Measurements from ENCODE around the gene TXNRD2. TPM values are rescaled to one million over a fixed set of nuclear protein-coding genes. Genes with fewer than 3 reads are reported as not detected.

Gene TXNRD2
- total RNA-seq, 1 donor = 19.5 TPM

- H3K79me2 ChIP-seq (ENCODE audit: insufficient read depth, low read length) = no peaks in the 10 kb centered on the region
- H3K27me3 ChIP-seq (ENCODE audit: insufficient read depth, low read length) = no peaks in the 10 kb centered on the region
- no peak overlapping the region for H3K27ac ChIP-seq (ENCODE audit: low read depth, low read length)
- H3K4me2 ChIP-seq (ENCODE audit: insufficient read depth, low read length) = no peak overlapping the region
- H3K36me3 ChIP-seq (ENCODE audit: insufficient read depth, low read length) = no peaks in the 10 kb centered on the region
- TF ChIP-seq, protein P1, sequence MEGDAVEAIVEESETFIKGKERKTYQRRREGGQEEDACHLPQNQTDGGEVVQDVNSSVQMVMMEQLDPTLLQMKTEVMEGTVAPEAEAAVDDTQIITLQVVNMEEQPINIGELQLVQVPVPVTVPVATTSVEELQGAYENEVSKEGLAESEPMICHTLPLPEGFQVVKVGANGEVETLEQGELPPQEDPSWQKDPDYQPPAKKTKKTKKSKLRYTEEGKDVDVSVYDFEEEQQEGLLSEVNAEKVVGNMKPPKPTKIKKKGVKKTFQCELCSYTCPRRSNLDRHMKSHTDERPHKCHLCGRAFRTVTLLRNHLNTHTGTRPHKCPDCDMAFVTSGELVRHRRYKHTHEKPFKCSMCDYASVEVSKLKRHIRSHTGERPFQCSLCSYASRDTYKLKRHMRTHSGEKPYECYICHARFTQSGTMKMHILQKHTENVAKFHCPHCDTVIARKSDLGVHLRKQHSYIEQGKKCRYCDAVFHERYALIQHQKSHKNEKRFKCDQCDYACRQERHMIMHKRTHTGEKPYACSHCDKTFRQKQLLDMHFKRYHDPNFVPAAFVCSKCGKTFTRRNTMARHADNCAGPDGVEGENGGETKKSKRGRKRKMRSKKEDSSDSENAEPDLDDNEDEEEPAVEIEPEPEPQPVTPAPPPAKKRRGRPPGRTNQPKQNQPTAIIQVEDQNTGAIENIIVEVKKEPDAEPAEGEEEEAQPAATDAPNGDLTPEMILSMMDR (IDR thresholded peaks at IDR 0.05; ENCODE audit: extremely low read depth, low read depth, low read length) = no peak
- H3K4me1 ChIP-seq (ENCODE audit: insufficient read depth, low read length) = no peaks in the 10 kb centered on the region
- H3K4me3 ChIP-seq (ENCODE audit: insufficient read depth, low read length) = no peak overlapping the region
- H3K9me3 ChIP-seq (ENCODE audit: low read depth, low read length) = no peaks in the 10 kb centered on the region
- H2AFZ ChIP-seq (ENCODE audit: low read length) = no peak overlapping the region
- peaks cover 14% of the 10 kb centered on the region for H4K20me1 ChIP-seq (ENCODE audit: insufficient read depth, low read length)
- DNase-seq (ENCODE audit: insufficient read length, low spot score, missing footprints) = no peak
These were observed 34.1 kb upstream of the TXNRD2 start for GRCh38 chr22:19975707-19976035.

DNA sequence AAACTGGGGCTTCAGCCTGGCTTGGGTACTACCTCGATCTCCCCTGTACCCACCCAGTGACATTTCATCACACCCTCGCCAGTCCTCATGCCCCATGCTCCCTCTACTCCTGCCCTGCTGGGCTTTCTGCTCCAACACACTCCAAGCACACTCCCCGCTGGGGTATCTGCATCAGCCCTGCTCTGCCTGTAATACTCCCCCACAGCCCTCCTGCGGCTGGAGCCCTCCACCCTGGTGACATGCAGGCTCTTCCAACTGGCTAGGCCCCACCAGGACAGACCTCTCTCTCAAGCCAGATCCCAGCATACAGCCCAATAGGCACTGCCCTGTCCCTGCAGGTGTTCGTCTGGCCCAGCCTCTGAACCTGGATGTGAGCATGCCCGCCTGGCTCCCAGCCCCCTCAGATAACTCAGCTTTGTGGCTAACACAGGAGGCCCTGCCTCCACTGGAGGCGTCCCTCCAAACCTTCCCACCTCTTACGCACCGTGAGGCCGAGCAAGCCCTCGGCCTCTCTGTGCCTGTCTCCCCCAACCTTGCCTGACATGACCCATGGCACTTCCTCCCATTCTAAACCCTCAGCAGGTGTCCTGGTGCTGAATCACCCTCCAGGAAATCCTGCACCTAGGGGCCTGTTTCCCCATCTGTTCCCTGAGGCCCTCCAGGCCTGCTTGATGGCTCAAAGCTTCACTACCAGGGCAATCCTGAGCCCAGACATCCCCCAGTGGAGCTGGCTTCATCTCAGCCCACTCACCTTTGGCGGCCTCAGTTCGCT, 33.5 kb upstream of the TXNRD2 start:
- Histone ChIP-seq H3K27ac (ENCODE audit: low read depth, low read length) (no peak overlapping the region), H3K4me2 (ENCODE audit: insufficient read depth, low read length) (no peak overlapping the region)

DNA sequence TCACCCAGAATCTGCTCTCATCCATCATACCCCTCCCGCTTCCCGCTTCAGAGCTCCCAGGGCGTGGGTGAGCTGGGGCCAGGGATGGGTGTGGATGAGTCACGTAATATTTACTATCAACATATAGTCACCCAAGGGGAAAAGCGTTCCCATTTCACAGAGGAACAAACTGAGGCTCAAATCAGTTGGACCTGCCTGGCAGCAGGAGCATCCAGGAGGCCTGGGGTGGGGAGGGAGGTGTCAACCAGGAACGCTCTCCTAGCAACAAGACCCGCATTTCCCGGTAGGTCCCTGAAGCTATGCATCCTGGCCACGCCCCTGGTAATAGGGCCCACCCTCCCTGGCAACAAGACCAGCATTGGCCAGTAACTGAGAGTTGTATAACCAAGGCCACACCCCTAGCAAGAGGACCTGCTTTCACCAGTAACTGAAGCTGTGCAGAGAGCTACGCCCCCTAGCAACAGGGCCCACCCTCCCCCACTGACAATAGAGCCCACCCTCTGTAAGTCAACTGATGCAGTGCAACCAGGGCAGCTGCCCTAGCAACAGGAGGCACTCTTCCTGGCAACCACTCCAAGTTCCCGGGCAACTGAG, 32.7 kb upstream of the TXNRD2 start:
- no peak overlapping the region for H3K4me3 ChIP-seq (ENCODE audit: insufficient read depth, low read length)
- H3K36me3 ChIP-seq (ENCODE audit: insufficient read depth, low read length) = no peaks in the 10 kb centered on the region
- H3K4me1 ChIP-seq (ENCODE audit: insufficient read depth, low read length) = no peaks in the 10 kb centered on the region
- no peaks in the 10 kb centered on the region for H3K9me3 ChIP-seq (ENCODE audit: low read depth, low read length)
- TF ChIP-seq, protein P1 (IDR thresholded peaks at IDR 0.05; ENCODE audit: extremely low read depth, low read depth, low read length) = no peak
- H2AFZ ChIP-seq (ENCODE audit: low read length) = no peak overlapping the region
- H3K27me3 ChIP-seq (ENCODE audit: insufficient read depth, low read length) = no peaks in the 10 kb centered on the region
- H3K79me2 ChIP-seq (ENCODE audit: insufficient read depth, low read length) = no peaks in the 10 kb centered on the region
- H3K4me2 ChIP-seq (ENCODE audit: insufficient read depth, low read length) = no peak overlapping the region
- peak; percentile 97 for DNase-seq (ENCODE audit: insufficient read length, low spot score, missing footprints)
- H4K20me1 ChIP-seq (ENCODE audit: insufficient read depth, low read length) = peaks cover 13% of the 10 kb centered on the region
- no peak overlapping the region for H3K27ac ChIP-seq (ENCODE audit: low read depth, low read length)

More for the DNA sequence above, 33.5 kb upstream of the TXNRD2 start:
- Histone ChIP-seq H3K36me3 (ENCODE audit: insufficient read depth, low read length) (no peaks in the 10 kb centered on the region), H3K27me3 (ENCODE audit: insufficient read depth, low read length) (no peaks in the 10 kb centered on the region), H3K79me2 (ENCODE audit: insufficient read depth, low read length) (no peaks in the 10 kb centered on the region), H4K20me1 (ENCODE audit: insufficient read depth, low read length) (peaks cover 13% of the 10 kb centered on the region), H3K9me3 (ENCODE audit: low read depth, low read length) (no peaks in the 10 kb centered on the region), H2AFZ (ENCODE audit: low read length) (no peak overlapping the region), H3K4me1 (ENCODE audit: insufficient read depth, low read length) (no peaks in the 10 kb centered on the region), H3K4me3 (ENCODE audit: insufficient read depth, low read length) (no peak overlapping the region)
- TF ChIP-seq, protein P1 (IDR thresholded peaks at IDR 0.05; ENCODE audit: extremely low read depth, low read depth, low read length) = no peak
- no peak for DNase-seq (ENCODE audit: insufficient read length, low spot score, missing footprints)

DNA sequence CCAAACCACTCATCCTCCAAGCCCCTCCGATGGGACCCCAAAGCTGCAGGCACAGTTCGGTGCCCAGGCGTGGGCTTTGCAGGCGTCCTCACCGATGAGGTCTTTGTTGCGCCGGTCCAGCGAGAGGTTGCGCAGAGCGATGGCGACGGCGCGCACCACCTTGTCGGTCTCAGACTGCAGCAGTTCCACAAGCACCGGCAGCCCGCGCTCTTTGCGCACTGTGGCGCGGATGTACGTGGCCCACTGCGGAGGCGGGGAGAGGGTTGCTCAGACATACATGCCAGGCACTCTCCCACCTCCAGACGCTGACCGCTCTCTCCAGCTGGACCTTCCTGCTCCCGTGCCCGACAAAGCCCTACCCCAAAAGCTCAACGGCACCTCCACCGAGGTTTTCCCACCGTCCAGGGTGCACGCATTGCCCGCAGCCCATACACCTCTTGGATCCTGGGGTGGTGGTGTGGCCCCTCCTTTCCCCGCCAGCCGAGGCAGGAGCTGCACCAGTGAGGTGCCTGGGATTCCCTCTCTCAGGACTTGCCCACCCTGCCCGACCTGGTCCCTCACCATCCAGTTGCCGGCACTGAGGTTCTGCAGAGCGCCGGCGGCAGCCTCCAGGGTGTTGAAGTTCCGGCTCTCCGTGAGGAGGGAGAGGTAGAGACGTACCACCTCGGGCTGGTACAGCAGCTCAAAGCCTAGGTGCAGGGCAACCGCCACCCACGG, 32.1 kb upstream of the TXNRD2 start:
- Histone ChIP-seq H3K4me3 (ENCODE audit: insufficient read depth, low read length) (no peak overlapping the region), H3K36me3 (ENCODE audit: insufficient read depth, low read length) (no peaks in the 10 kb centered on the region)
- TF ChIP-seq, protein P1 (IDR thresholded peaks at IDR 0.05; ENCODE audit: extremely low read depth, low read depth, low read length) = no peak

More for the DNA sequence above, 32.1 kb upstream of the TXNRD2 start:
- Histone ChIP-seq H2AFZ (ENCODE audit: low read length) (no peak overlapping the region), H3K79me2 (ENCODE audit: insufficient read depth, low read length) (no peaks in the 10 kb centered on the region), H4K20me1 (ENCODE audit: insufficient read depth, low read length) (peaks cover 13% of the 10 kb centered on the region), H3K27me3 (ENCODE audit: insufficient read depth, low read length) (no peaks in the 10 kb centered on the region), H3K4me2 (ENCODE audit: insufficient read depth, low read length) (no peak overlapping the region), H3K27ac (ENCODE audit: low read depth, low read length) (no peak overlapping the region), H3K9me3 (ENCODE audit: low read depth, low read length) (no peaks in the 10 kb centered on the region), H3K4me1 (ENCODE audit: insufficient read depth, low read length) (no peaks in the 10 kb centered on the region)
- DNase-seq (ENCODE audit: insufficient read length, low spot score, missing footprints) = no peak

All from osteoblast (primary cell).